CD4-positive, alpha-beta memory T cell (primary cell): ENCODE measurements around the gene PPP2R1B. TPM values are rescaled to one million over a fixed set of nuclear protein-coding genes. Genes with fewer than 3 reads are reported as not detected.
A peak's percentile ranks its signal among the peaks of the same experiment; 100 is the strongest.

Experiments
- CTCF ChIA-PET: fragments of 350-600 bp; sonication (Branson Sonifier 250); formaldehyde crosslinking; loops from one replicate; lab custom pipeline; 2021; ENCODE audit warnings: inconsistent platforms; ENCODE audit not compliant: partially characterized antibody; lab: Charles Lee
- POLR2A ChIA-PET: fragments of 350-600 bp; sonication (Branson Sonifier 250); formaldehyde crosslinking; loops from one replicate; lab custom pipeline; 2021; ENCODE audit not compliant: partially characterized antibody; lab: Charles Lee
- DNase-seq, 5 donors: peaks; one replicate each; pipeline versions ENCODE4 v3.0.0 to v3.0.0-alpha.2; 2020 to 2022; ENCODE audit warnings: mixed read lengths in 1 of 5
- H3K27ac ChIP-seq: one replicate; pipeline ENCODE4 v1.7.0; 2013; ENCODE audit warnings: low read depth, low read length
- H3K27me3 ChIP-seq: 2 replicates; pipeline ENCODE4 v1.7.0; 2013; ENCODE audit warnings: mild to moderate bottlenecking, low read length, moderate library complexity; ENCODE audit not compliant: insufficient read depth
- H3K36me3 ChIP-seq: 2 replicates; pipeline ENCODE4 v1.7.0; 2013; ENCODE audit warnings: mild to moderate bottlenecking, low read length, moderate library complexity; ENCODE audit not compliant: insufficient read depth
- H3K4me1 ChIP-seq: 2 replicates; pipeline ENCODE4 v1.7.0; 2013; ENCODE audit warnings: mild to moderate bottlenecking, low read length, moderate library complexity; ENCODE audit not compliant: insufficient read depth
- H3K4me3 ChIP-seq, 2 donors: one replicate each; pipeline ENCODE4 v1.7.0; 2013; ENCODE audit warnings: low read length in 2 of 2, mild to moderate bottlenecking in 1 of 2
- H3K9me3 ChIP-seq, 2 donors: one replicate each; pipeline ENCODE4 v1.7.0; 2013; ENCODE audit warnings: low read length in 2 of 2, control low read depth in 1 of 2; ENCODE audit not compliant: control insufficient read depth in 1 of 2
- H3K27ac Mint-ChIP-seq, 7 donors: one replicate each; pipeline ENCODE4 v1.8.0; 2020 to 2021; ENCODE audit warnings: mixed read lengths in 7 of 7, mild to moderate bottlenecking in 6 of 7, inconsistent platforms in 3 of 7, moderate library complexity in 3 of 7
- H3K27me3 Mint-ChIP-seq, 2 donors: one replicate each; pipeline ENCODE4 v1.8.0; 2020 to 2021; ENCODE audit warnings: mixed read lengths in 2 of 2
- H3K36me3 Mint-ChIP-seq, 2 donors: one replicate each; pipeline ENCODE4 v1.8.0; 2020 to 2021; ENCODE audit warnings: mixed read lengths in 2 of 2, inconsistent platforms in 1 of 2, mild to moderate bottlenecking in 1 of 2
- H3K4me1 Mint-ChIP-seq, 4 donors: one replicate each; pipeline ENCODE4 v1.8.0; 2020 to 2021; ENCODE audit warnings: mixed read lengths in 4 of 4, mild to moderate bottlenecking in 1 of 4
- H3K4me3 Mint-ChIP-seq, 8 donors: one replicate each; pipeline ENCODE4 v1.8.0; 2020 to 2021; ENCODE audit warnings: mixed read lengths in 8 of 8, mild to moderate bottlenecking in 7 of 8, moderate library complexity in 6 of 8, inconsistent platforms in 3 of 8
- H3K9me3 Mint-ChIP-seq, 8 donors: one replicate each; pipeline ENCODE4 v1.8.0; 2020 to 2021; ENCODE audit warnings: mixed read lengths in 8 of 8, mild to moderate bottlenecking in 5 of 8, inconsistent platforms in 3 of 8, moderate library complexity in 1 of 8
- intact Hi-C: fragments of 100-400 bp; cut with micrococcal nuclease; formaldehyde crosslinking; loops from one replicate; pipeline ENCODE4 v1.15.1; 2023
- polyA plus RNA-seq, 2 donors: library from polyadenylated mRNA; unstranded; fragments of 300-500 nt; fragmentation: Illumina TruSeq; gene quantifications; one replicate each; pipeline ENCODE4 v1.2.3, GENCODE V29; 2021
- total RNA-seq, 2 experiments: library from RNA; stranded (reverse); gene quantifications; one replicate each; pipeline ENCODE4 v1.2.3, GENCODE V29; 2021

The PPP2R1B gene
- total and polyA plus RNA-seq, 4 experiments from 2014 or later: 18.4 to 39.1 (median 33.4) TPM

DNA sequence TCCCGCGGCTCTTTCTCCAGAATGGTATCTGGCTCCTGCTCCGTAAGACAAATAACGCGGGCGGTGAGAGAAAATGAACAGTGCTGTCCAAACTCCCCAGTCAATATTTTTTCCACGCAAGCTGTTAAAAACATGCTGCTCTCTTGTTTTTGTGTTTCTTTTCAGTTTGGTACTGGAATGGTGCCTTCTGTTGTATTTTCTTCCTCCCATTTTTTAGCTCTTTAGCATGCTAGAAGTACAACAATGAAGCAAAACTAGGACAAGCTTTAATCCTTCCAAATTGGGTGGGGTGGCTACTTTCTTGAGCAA, 599 bp upstream of the PPP2R1B start:
- Mint-ChIP-seq H3K9me3 (no peaks in the 10 kb centered on the region), H3K27ac (peak overlapping the region; percentile 65 to 100 (median 99)), H3K36me3 (peaks cover 14 to 38% of the 10 kb centered on the region in 2 donors), H3K4me1 (peaks cover 28 to 48% (median 36%) of the 10 kb centered on the region in 4 donors), H3K27me3 (peaks cover 0 to 2% of the 10 kb centered on the region in 2 donors), H3K4me3 (peak overlapping the region; percentile 93 to 100 (median 100))
- ChIA-PET POLR2A (interaction anchor here (0.6 to 2.3 kb wide), 9 partner anchors 8 to 180 kb away, joined by 3 to 16 read pairs (median 5); partner anchors contain the start of genes ALG9 and SIK2), CTCF (interaction anchor here (1.0 to 8.8 kb wide), 8 partner anchors 10 to 270 kb away, joined by 3 to 103 read pairs (median 6); partner anchors contain the start of gene SIK2)
- H3K9me3 ChIP-seq: no peaks in the 10 kb centered on the region
- peak overlapping the region; percentile 84 for H3K27ac ChIP-seq
- peaks cover 24% of the 10 kb centered on the region for H3K4me1 ChIP-seq
- no peaks in the 10 kb centered on the region for H3K36me3 ChIP-seq
- H3K4me3 ChIP-seq: peak overlapping the region; percentile 64 to 92
- intact Hi-C loops: loop anchor here (1.0 to 5.0 kb wide), 2 partner anchors 106 to 164 kb away; partner anchors contain the start of genes ALG9 and SIK2
- no peaks in the 10 kb centered on the region for H3K27me3 ChIP-seq
- DNase-seq: no peak

DNA sequence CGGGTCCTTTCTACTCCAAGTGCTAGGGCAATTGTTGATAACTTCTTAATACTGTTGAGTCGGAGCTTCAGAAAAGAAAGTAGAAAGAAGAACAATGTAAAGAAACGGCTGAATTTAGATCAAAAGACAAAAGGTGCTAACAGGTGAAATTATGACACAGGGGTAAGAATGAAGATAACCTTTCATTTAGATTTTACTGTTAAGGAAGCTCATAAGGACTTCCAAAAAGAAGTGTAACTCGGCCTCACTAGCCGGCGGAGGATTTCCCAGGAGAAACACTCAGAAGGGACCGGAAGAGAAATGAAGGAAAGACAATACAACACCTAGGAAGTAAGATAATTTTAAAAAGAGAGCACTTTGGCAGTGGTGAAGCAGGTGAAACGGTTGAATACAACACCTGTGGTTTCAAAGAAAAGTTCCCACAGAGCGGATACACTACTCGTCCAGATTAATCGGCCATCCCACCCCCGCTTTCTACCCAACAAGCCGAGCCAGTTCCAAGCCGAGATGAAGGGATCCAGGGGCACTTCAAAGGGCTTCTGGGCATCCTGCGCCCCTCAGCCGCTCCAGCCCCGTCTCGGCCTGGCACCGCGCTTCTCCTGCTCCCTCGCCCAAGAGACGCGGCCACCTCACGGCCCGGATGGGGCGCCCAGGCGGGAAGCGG, 737 bp downstream of the PPP2R1B start:
- H3K4me3 Mint-ChIP-seq: peak overlapping the region; percentile 93 to 100 (median 100)
- peak in 2 of 5 donors; percentile 4 to 10 for DNase-seq

DNA sequence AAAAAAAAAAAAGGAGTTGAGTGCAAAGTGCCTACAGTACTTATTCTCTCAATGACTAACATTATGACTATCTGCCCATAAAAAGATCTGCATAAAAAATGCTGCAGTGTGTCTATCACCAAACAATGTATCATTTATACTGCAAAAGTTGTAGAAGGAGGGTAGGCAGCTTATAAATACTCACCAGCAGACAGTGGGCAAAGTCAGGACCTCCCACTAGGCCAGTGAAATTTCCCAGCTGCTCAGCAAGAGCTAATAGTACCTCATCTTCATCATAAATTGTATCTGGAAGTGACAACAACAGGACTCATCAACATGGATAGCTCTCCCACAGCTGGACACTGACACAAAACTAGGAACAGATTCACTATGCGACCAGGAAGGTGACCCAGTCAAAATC, 1.6 kb downstream of the PPP2R1B start:
- H3K27ac ChIP-seq: peak overlapping the region; percentile 84
- Mint-ChIP-seq H3K27ac (peak overlapping the region in 4 of 7 donors; percentile 65 to 99 (median 94)), H3K4me3 (peak overlapping the region in 7 of 8 donors; percentile 93 to 100 (median 99)), H3K27me3 (no peaks in the 10 kb centered on the region), H3K36me3 (peaks cover 25 to 54% of the 10 kb centered on the region in 2 donors), H3K9me3 (no peaks in the 10 kb centered on the region), H3K4me1 (peaks cover 30 to 55% (median 36%) of the 10 kb centered on the region in 4 donors)
- DNase-seq: no peak
- peaks cover 24% of the 10 kb centered on the region for H3K4me1 ChIP-seq
- peak overlapping the region; percentile 60 to 92 for H3K4me3 ChIP-seq
- no peaks in the 10 kb centered on the region for H3K27me3 ChIP-seq
- no peaks in the 10 kb centered on the region for H3K9me3 ChIP-seq
- ChIA-PET POLR2A (interaction anchor here (0.8 to 2.7 kb wide), 2 partner anchors 160 to 162 kb away, joined by 3 to 9 read pairs; partner anchors contain the start of gene SIK2), CTCF (interaction anchor here (0.6 to 8.8 kb wide), 8 partner anchors 9 to 196 kb away, joined by 3 to 103 read pairs (median 4); partner anchors contain the start of gene SIK2)
- peaks cover 17% of the 10 kb centered on the region for H3K36me3 ChIP-seq
- intact Hi-C loops: loop anchor here (2.0 to 5.0 kb wide), 2 partner anchors 108 to 162 kb away; partner anchors contain the start of gene ALG9

More for the DNA sequence above, 737 bp downstream of the PPP2R1B start:
- H3K36me3 Mint-ChIP-seq: peaks cover 18 to 48% of the 10 kb centered on the region in 2 donors
- ChIA-PET CTCF (interaction anchor here (1.2 to 8.8 kb wide), 7 partner anchors 10 to 179 kb away, joined by 3 to 103 read pairs (median 8); partner anchors contain the start of gene SIK2), POLR2A (interaction anchor here (0.8 to 2.7 kb wide), 7 partner anchors 11 to 162 kb away, joined by 3 to 16 read pairs (median 6); partner anchors contain the start of genes ALG9 and SIK2)
- Histone ChIP-seq H3K4me3 (peak overlapping the region; percentile 60 to 92), H3K4me1 (peaks cover 24% of the 10 kb centered on the region), H3K36me3 (peaks cover 11% of the 10 kb centered on the region), H3K9me3 (no peaks in the 10 kb centered on the region), H3K27me3 (no peaks in the 10 kb centered on the region), H3K27ac (peak overlapping the region; percentile 84)
- peaks cover 30 to 55% (median 36%) of the 10 kb centered on the region in 4 donors for H3K4me1 Mint-ChIP-seq
- H3K27me3 Mint-ChIP-seq: no peaks in the 10 kb centered on the region
- intact Hi-C loops: loop anchor here (2.0 to 5.0 kb wide), 2 partner anchors 107 to 161 kb away; partner anchors contain the start of gene ALG9
- H3K27ac Mint-ChIP-seq: peak overlapping the region; percentile 65 to 100 (median 99)
- no peaks in the 10 kb centered on the region for H3K9me3 Mint-ChIP-seq

DNA sequence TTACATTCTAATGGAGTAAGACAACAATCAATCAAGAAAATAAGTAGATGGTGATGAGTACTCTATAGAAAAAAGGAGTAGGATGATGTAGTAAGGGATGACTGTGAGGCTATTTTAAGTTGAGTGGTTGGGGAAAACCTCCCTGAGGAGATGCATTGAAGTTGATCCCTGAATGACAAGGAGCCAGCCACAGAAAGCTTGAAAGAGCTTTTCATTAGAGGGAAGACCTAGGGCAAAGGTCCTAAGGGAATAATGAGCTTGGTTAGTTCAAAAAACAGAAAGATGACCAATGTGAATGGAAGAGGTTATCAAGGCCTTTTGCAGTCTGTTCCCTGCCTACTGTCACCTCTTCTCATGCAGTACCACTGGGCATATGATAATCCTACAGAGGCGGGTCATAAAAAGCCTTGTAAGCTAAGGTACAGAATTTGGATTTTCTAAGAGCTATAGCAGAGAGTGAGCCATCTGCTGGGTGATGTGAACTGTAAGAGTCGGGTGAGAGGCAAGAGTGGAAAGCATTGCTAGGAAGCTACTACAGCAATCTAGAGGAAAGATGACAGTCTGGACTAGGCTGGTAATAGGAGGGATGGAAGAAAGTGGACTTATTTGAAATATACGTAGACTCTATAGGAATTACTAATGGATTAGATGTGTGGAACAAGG, 3.1 kb downstream of the PPP2R1B start:
- Histone ChIP-seq H3K9me3 (no peaks in the 10 kb centered on the region), H3K27me3 (no peaks in the 10 kb centered on the region), H3K4me1 (peaks cover 24% of the 10 kb centered on the region), H3K4me3 (no peak overlapping the region), H3K36me3 (peaks cover 26% of the 10 kb centered on the region), H3K27ac (no peak overlapping the region)
- H3K27me3 Mint-ChIP-seq: no peaks in the 10 kb centered on the region
- peaks cover 38 to 66% of the 10 kb centered on the region in 2 donors for H3K36me3 Mint-ChIP-seq
- no peaks in the 10 kb centered on the region for H3K9me3 Mint-ChIP-seq
- peak overlapping the region in 4 of 7 donors; percentile 24 to 86 (median 53) for H3K27ac Mint-ChIP-seq
- POLR2A ChIA-PET: interaction anchor here (1.5 to 2.7 kb wide), 2 partner anchors 14 to 160 kb away, joined by 3 to 9 read pairs; partner anchors contain the start of gene SIK2
- intact Hi-C loops: no loop called here
- no peak for DNase-seq
- peaks cover 30 to 55% (median 36%) of the 10 kb centered on the region in 4 donors for H3K4me1 Mint-ChIP-seq
- H3K4me3 Mint-ChIP-seq: peak overlapping the region in 4 of 8 donors; percentile 1 to 59 (median 24)
- CTCF ChIA-PET: interaction anchor here (0.7 to 8.8 kb wide), 7 partner anchors 13 to 758 kb away, joined by 3 to 103 read pairs (median 5); partner anchors contain the start of gene SIK2

DNA sequence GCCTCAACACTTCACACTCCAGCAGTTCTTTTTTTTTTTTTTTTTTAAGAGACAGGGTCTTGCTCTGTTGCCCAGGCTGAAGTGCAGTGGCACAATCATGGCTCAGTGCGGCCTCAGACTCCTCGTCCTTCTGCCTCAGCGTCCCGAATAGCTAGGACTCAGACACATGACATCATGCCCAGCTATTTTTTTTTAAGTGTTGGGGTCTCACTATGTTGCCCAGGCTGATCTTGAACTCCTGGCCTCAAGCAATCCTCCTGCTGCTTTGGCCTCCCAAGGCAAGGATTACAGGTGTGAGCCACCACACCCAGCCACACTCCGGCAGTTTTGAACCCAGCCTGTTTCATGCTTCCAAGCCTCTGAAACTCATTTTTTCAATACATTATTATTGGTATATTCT, 3.7 kb downstream of the PPP2R1B start:
- ChIA-PET POLR2A (interaction anchor here (1.5 kb wide), 1 partner anchor 15 kb away, joined by 3 read pairs; no protein-coding TSS in a partner anchor), CTCF (interaction anchor here (0.7 to 8.8 kb wide), 8 partner anchors 14 to 758 kb away, joined by 3 to 103 read pairs (median 4); partner anchors contain the start of gene SIK2)
- peaks cover 26% of the 10 kb centered on the region for H3K36me3 ChIP-seq
- intact Hi-C loops: no loop called here
- no peak overlapping the region for H3K4me3 ChIP-seq
- H3K4me1 Mint-ChIP-seq: peaks cover 31 to 58% (median 37%) of the 10 kb centered on the region in 4 donors
- no peaks in the 10 kb centered on the region for H3K27me3 ChIP-seq
- peak overlapping the region in 2 of 7 donors; percentile 31 to 37 for H3K27ac Mint-ChIP-seq
- peak overlapping the region in 1 of 8 donors; percentile 17 for H3K4me3 Mint-ChIP-seq
- peaks cover 0 to 2% (median 0%) of the 10 kb centered on the region in 8 donors for H3K9me3 Mint-ChIP-seq
- H3K9me3 ChIP-seq: no peaks in the 10 kb centered on the region
- peaks cover 43 to 71% of the 10 kb centered on the region in 2 donors for H3K36me3 Mint-ChIP-seq
- no peak for DNase-seq
- H3K27ac ChIP-seq: no peak overlapping the region
- H3K27me3 Mint-ChIP-seq: no peaks in the 10 kb centered on the region
- H3K4me1 ChIP-seq: peaks cover 24% of the 10 kb centered on the region

DNA sequence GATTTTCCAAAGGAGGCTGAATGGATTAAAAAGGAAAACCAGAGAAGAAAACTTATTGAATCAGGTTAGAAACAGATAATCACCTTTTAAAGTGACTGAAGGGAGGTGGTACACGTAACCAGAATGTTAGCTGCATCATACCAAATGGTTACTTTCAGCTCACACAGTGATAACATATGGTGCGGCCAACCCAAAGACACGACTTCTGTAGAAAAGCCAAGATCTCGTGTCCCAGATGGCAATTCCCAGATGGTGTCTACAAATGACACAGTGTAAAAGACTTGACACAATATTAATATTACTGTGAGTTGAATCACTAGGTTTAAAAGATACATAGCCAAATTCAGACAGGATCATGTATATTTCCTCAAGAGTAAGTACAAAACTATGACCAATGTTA, 5.2 kb downstream of the PPP2R1B start:
- no peaks in the 10 kb centered on the region for H3K27me3 ChIP-seq
- DNase-seq: no peak
- H3K27ac ChIP-seq: no peak overlapping the region
- Mint-ChIP-seq H3K4me3 (no peak overlapping the region), H3K36me3 (peaks cover 47 to 79% of the 10 kb centered on the region in 2 donors), H3K4me1 (peaks cover 28 to 45% (median 33%) of the 10 kb centered on the region in 4 donors), H3K27me3 (no peaks in the 10 kb centered on the region), H3K9me3 (peaks cover 0 to 2% (median 0%) of the 10 kb centered on the region in 8 donors), H3K27ac (peak overlapping the region in 1 of 7 donors; percentile 76)
- H3K4me1 ChIP-seq: peaks cover 17% of the 10 kb centered on the region
- no peak overlapping the region for H3K4me3 ChIP-seq
- POLR2A ChIA-PET: no interaction called here
- CTCF ChIA-PET: interaction anchor here (1.3 to 7.8 kb wide), 5 partner anchors 9 to 174 kb away, joined by 3 to 50 read pairs (median 5); partner anchors contain the start of gene SIK2
- intact Hi-C loops: no loop called here
- peaks cover 26% of the 10 kb centered on the region for H3K36me3 ChIP-seq
- no peaks in the 10 kb centered on the region for H3K9me3 ChIP-seq
